ENCODE data around the gene FRMPD2.

DNA sequence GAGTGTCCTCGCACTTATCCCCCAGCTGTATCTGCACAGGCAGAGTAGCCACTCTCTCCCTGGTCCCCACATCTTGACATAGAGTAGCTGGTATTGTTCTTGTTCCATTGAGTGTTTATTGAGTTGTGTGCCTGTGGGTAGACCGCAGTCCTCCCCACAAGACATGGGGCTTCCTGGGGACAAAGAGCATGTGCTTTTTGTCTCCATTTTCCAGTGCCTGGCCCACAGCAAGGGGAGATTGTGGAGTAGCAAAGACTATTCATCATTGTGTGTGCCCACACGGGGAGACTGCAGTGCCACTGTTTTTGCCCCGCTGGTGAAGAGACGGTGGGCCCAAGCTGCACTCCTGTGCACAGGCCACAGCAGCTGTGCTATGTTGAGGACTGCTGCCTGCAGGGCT is 63.5 kb downstream of the FRMPD2 start:
- TF ChIP-seq, protein P1, sequence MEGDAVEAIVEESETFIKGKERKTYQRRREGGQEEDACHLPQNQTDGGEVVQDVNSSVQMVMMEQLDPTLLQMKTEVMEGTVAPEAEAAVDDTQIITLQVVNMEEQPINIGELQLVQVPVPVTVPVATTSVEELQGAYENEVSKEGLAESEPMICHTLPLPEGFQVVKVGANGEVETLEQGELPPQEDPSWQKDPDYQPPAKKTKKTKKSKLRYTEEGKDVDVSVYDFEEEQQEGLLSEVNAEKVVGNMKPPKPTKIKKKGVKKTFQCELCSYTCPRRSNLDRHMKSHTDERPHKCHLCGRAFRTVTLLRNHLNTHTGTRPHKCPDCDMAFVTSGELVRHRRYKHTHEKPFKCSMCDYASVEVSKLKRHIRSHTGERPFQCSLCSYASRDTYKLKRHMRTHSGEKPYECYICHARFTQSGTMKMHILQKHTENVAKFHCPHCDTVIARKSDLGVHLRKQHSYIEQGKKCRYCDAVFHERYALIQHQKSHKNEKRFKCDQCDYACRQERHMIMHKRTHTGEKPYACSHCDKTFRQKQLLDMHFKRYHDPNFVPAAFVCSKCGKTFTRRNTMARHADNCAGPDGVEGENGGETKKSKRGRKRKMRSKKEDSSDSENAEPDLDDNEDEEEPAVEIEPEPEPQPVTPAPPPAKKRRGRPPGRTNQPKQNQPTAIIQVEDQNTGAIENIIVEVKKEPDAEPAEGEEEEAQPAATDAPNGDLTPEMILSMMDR (IDR thresholded peaks at IDR 0.05; ENCODE audit: low read depth, low read length, poor library complexity, severe bottlenecking), result no peak
- TF ChIP-seq EZH2phosphoT487 (IDR thresholded peaks at IDR 0.05; ENCODE audit: borderline replicate concordance, low read length), result no peak

All from DOHH2 (cell line).